ENCODE data around the gene STOX1.
"Not testable (repeated sequence)": the region's sequence is repeated elsewhere in the genome, so short reads cannot be mapped to it uniquely, and the experiment has no call there.

STOX1 gene

GRCh38 chr10:68900427-68901104, 73.2 kb downstream of the STOX1 start:
- no peak for DNase-seq (ENCODE audit: extremely low spot score)
- ChIA-PET POLR2A (interaction anchor here (0.7 kb wide), 1 partner anchor 113 kb away, joined by 4 read pairs; no protein-coding TSS in a partner anchor), CTCF (interaction anchor here (0.7 to 1.4 kb wide), 6 partner anchors 9 to 1112 kb away, joined by 3 to 4 read pairs (median 4); no protein-coding TSS in a partner anchor)
- no peak for TF ChIP-seq CTCF (IDR thresholded peaks at IDR 0.05; ENCODE audit: control extremely low read depth, extremely low read depth, low read depth, missing control alignments)

- POLR2A ChIA-PET, result interaction anchor here (0.6 kb wide), 1 partner anchor 101 kb away, joined by 3 read pairs; no protein-coding TSS in a partner anchor
- no peak for TF ChIP-seq CTCF (IDR thresholded peaks at IDR 0.05; ENCODE audit: control extremely low read depth, extremely low read depth, low read depth, missing control alignments)
- CTCF ChIA-PET, result interaction anchor here (0.7 to 1.4 kb wide), 6 partner anchors 8 to 1113 kb away, joined by 3 to 4 read pairs (median 3); no protein-coding TSS in a partner anchor
- peak; percentile 95 for DNase-seq (ENCODE audit: extremely low spot score)
Observed at GRCh38 chr10:68901105-68901927, 74.0 kb downstream of the STOX1 start, which contains the start of gene DDX50. Gene DDX50, plus strand, starts transcription at chr10:68901315. Its CDS starts 70 bp downstream, at chr10:68901385.

DNA sequence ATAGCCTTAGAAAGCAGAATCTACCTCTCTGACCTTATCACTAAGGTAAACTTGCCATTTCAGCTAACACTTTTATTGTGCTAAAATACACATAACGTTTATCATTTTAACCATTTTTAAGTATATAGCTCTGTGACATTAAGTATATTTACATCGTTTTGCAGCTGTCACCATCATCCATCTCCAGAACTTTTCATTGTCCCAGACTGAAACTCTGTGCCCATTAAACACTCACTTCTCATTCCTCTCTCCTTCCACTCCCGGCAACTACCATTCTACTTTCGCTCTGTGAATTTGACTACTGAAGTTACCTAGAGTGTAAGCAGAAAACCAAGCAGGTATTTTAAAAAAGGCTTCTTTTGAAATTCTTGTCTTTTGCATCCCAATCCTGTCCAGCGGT, 75.1 kb downstream of the STOX1 start:
- CTCF ChIA-PET, result interaction anchor here (1.4 kb wide), 1 partner anchor 148 kb away, joined by 3 read pairs; no protein-coding TSS in a partner anchor
- DNase-seq (ENCODE audit: extremely low spot score), result no peak
- POLR2A ChIA-PET, result interaction anchor here (0.6 kb wide), 1 partner anchor 374 kb away, joined by 5 read pairs; no protein-coding TSS in a partner anchor
- no peak for TF ChIP-seq CTCF (IDR thresholded peaks at IDR 0.05; ENCODE audit: control extremely low read depth, extremely low read depth, low read depth, missing control alignments)

DNA sequence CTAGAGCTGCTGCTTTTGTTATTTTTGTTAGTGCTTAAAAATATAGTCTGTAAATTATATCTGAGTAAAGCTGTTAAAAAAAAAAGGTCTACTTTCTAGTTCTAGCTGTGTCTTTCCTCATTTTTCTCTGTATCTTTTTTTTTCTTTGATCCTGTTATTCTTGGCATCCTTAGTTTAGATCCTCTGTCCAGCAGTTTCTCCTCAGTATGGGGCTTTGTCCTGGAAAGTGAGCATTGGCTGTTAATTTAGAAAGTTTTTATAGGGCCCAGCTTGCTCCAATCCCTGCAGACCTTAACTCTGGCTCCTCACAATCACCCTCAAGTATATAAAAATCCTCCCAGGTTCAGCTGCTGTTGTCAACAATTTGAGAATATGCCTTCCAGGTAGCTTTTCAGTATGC, 97.3 kb downstream of the STOX1 start:
- ChIA-PET CTCF (no interaction called here), POLR2A (no interaction called here)
- TF ChIP-seq CTCF (IDR thresholded peaks at IDR 0.05; ENCODE audit: control extremely low read depth, extremely low read depth, low read depth, missing control alignments), result no peak
- no peak for DNase-seq (ENCODE audit: extremely low spot score)

GRCh38 chr10:68925489-68925888, 98.2 kb downstream of the STOX1 start:
- no peak for TF ChIP-seq CTCF (IDR thresholded peaks at IDR 0.05; ENCODE audit: control extremely low read depth, extremely low read depth, low read depth, missing control alignments)
- ChIA-PET POLR2A (no interaction called here), CTCF (no interaction called here)
- no peak for DNase-seq (ENCODE audit: extremely low spot score)

DNA sequence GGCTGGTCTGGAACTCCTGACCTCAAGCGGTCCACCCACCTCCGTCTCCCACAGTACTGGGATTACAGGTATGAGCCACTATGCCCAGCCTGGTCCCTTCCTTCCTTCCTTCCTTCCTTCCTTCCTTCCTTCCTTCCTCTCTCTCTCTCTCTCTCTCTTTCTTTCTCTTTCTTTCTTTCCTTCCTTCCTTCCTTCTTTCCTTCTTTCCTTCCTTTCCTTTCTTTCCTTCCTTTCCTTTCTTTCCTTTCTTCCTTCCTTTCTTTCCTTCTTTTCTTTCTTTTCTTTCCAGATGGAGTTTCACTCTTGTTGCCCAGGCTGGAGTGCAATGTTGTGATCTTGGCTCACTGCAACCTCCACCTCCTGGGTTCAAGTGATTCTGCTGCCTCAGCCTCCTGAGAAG, 101.8 kb downstream of the STOX1 start:
- POLR2A ChIA-PET; DNase-seq (ENCODE audit: extremely low spot score); CTCF ChIA-PET: not testable (repeated sequence)

GRCh38 chr10:68929888-68930287, 102.6 kb downstream of the STOX1 start:
- DNase-seq (ENCODE audit: extremely low spot score); POLR2A ChIA-PET: not testable (repeated sequence)
- CTCF ChIA-PET, result interaction anchor here (0.6 kb wide), 1 partner anchor 1605 kb away, joined by 3 read pairs; no protein-coding TSS in a partner anchor

GRCh38 chr10:68932860-68933259, 105.5 kb downstream of the STOX1 start:
- DNase-seq (ENCODE audit: extremely low spot score); POLR2A ChIA-PET: not testable (repeated sequence)
- CTCF ChIA-PET, result interaction anchor here (0.8 to 1.4 kb wide), 3 partner anchors 8 to 26 kb away, joined by 3 read pairs; no protein-coding TSS in a partner anchor
